ENCODE measurements around the gene SLC30A10.
"Not testable (repeated sequence)": the region's sequence is repeated elsewhere in the genome, so short reads cannot be mapped to it uniquely, and the experiment has no call there.

SLC30A10 gene

DNA sequence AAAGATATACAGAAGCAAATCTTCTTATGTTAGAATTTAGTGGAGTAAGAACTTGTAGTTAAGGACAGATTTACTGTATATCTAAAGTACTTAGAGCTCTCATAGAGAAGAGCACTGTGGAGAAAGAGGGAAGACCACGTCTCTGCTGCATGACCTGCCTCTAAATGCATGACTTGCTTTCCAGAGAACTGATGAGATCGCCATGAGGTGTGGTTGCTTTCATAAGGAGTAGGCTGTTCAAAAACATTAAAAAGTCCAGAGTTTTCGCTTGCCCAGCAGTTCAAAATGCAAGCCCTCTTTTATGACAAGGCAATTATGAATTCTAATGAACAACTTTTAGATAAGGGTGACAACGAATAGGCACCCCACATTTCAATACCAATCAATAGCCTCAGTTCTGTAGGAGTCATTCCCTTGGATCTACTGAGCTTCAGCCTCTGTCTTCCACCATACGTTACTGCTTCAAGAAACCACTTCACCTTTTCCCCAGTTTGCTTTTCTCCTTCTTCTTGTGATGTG lies 24.9 kb downstream of the SLC30A10 start:
- no peaks in the 10 kb centered on the region for H3K4me1 Mint-ChIP-seq
- H3K4me3 Mint-ChIP-seq, result no peak overlapping the region
- no peak for ATAC-seq (replicated peaks; ENCODE audit: extremely low read depth, poor library complexity, severe bottlenecking)
- peaks cover 44% of the 10 kb centered on the region for H3K27me3 Mint-ChIP-seq
- H3K27ac Mint-ChIP-seq (ENCODE audit: low read depth), result no peak overlapping the region
- DNase-seq (ENCODE audit: low spot score in 2 of 2), result no peak
- H3K9me3 Mint-ChIP-seq, result no peaks in the 10 kb centered on the region
- H3K36me3 Mint-ChIP-seq (ENCODE audit: insufficient read depth), result no peaks in the 10 kb centered on the region

DNA sequence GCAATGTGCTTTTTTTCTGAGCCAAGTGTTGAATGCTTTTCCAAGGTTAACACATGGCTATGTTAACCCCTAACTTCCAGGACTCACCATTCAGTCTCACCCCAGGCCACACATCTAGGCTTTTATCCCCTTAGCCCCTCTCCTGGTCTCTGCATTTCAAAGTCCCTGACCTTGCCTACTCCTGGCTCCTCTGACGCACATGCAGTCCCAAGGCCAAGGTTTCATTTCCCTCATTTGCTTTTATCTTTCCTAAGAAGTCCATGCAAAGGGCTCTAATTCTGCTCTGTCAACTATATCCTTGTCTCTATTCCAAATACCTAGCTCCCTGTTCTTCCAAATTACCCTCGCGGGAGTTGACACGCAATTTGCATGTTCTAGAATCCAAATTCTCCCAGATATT lies 25.4 kb downstream of the SLC30A10 start:
- Mint-ChIP-seq H3K36me3 (ENCODE audit: insufficient read depth) (no peaks in the 10 kb centered on the region), H3K9me3 (no peaks in the 10 kb centered on the region), H3K27me3 (peaks cover 41% of the 10 kb centered on the region), H3K4me3 (no peak overlapping the region), H3K27ac (ENCODE audit: low read depth) (no peak overlapping the region), H3K4me1 (no peaks in the 10 kb centered on the region)
- DNase-seq (ENCODE audit: low spot score in 2 of 2), result no peak
- no peak for ATAC-seq (replicated peaks; ENCODE audit: extremely low read depth, poor library complexity, severe bottlenecking)

- H3K4me3 Mint-ChIP-seq, result no peak overlapping the region
- DNase-seq (ENCODE audit: low spot score in 2 of 2), result no peak
- no peaks in the 10 kb centered on the region for H3K36me3 Mint-ChIP-seq (ENCODE audit: insufficient read depth)
- ATAC-seq (replicated peaks; ENCODE audit: extremely low read depth, poor library complexity, severe bottlenecking), result no peak
- H3K27me3 Mint-ChIP-seq, result peaks cover 26% of the 10 kb centered on the region
- no peaks in the 10 kb centered on the region for H3K4me1 Mint-ChIP-seq
- no peak overlapping the region for H3K27ac Mint-ChIP-seq (ENCODE audit: low read depth)
- no peaks in the 10 kb centered on the region for H3K9me3 Mint-ChIP-seq
Observed at GRCh38 chr1:219900882-219901281, 27.5 kb downstream of the SLC30A10 start.

DNA sequence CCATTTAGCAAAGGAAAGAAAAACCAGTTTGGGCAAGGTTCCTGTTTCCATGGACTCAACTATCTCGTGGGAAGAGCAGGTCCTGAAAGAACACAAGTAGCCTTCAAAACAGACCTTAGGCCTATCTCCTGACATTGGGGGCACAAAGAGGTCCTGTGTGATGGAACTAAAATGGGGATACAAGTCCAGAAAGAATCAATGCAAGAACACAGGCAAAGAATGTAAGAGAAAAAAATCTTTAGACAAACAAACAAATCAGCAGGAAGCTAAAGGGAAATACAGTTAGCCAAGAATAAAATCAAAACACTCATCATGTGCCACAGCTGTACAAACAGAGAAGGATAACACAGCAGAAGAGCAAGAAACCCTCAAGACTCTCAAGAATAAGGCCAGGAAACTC lies 28.2 kb downstream of the SLC30A10 start:
- DNase-seq (ENCODE audit: low spot score in 2 of 2) (no peak), ATAC-seq (replicated peaks; ENCODE audit: extremely low read depth, poor library complexity, severe bottlenecking) (no peak)
- Mint-ChIP-seq H3K4me1 (no peaks in the 10 kb centered on the region), H3K27ac (ENCODE audit: low read depth) (peak overlapping the region; percentile 19), H3K4me3 (no peak overlapping the region), H3K27me3 (peaks cover 26% of the 10 kb centered on the region), H3K36me3 (ENCODE audit: insufficient read depth) (no peaks in the 10 kb centered on the region), H3K9me3 (peaks cover 5% of the 10 kb centered on the region)

- ATAC-seq (replicated peaks; ENCODE audit: extremely low read depth, poor library complexity, severe bottlenecking), result no peak
- H3K9me3 Mint-ChIP-seq, result peaks cover 5% of the 10 kb centered on the region
Observed at GRCh38 chr1:219898375-219898774, 30.0 kb downstream of the SLC30A10 start.

GRCh38 chr1:219897914-219898313 lies 30.4 kb downstream of the SLC30A10 start:
- Mint-ChIP-seq H3K27me3 (peaks cover 20% of the 10 kb centered on the region), H3K36me3 (ENCODE audit: insufficient read depth) (no peaks in the 10 kb centered on the region), H3K27ac (ENCODE audit: low read depth) (no peak overlapping the region), H3K9me3 (peaks cover 5% of the 10 kb centered on the region), H3K4me1 (no peaks in the 10 kb centered on the region), H3K4me3 (no peak overlapping the region)
- DNase-seq (ENCODE audit: low spot score in 2 of 2) (no peak), ATAC-seq (replicated peaks; ENCODE audit: extremely low read depth, poor library complexity, severe bottlenecking) (no peak)

More at GRCh38 chr1:219898375-219898774, 30.0 kb downstream of the SLC30A10 start:
- Mint-ChIP-seq H3K36me3 (ENCODE audit: insufficient read depth) (no peaks in the 10 kb centered on the region), H3K27me3 (peaks cover 24% of the 10 kb centered on the region), H3K4me1 (no peaks in the 10 kb centered on the region), H3K27ac (ENCODE audit: low read depth) (no peak overlapping the region), H3K4me3 (no peak overlapping the region)
- no peak for DNase-seq (ENCODE audit: low spot score in 2 of 2)

DNA sequence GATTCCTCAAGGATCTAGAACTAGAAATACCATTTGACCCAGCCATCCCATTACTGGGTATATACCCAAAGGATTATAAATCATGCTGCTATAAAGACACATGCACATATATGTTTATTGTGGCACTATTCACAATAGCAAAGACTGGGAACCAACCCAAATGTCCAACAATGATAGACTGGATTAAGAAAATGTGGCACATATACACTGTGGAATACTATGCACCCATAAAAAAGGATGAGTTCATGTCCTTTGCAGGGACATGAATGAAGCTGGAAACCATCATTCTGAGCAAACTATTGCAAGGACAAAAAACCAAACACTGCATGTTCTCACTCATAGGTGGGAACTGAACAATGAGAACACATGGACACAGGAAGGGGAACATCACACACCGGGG lies 36.1 kb downstream of the SLC30A10 start:
- not testable (repeated sequence) for H3K4me1 Mint-ChIP-seq
- H3K9me3 Mint-ChIP-seq, result peaks cover 12% of the 10 kb centered on the region
- peaks cover 15% of the 10 kb centered on the region for H3K27me3 Mint-ChIP-seq

DNA sequence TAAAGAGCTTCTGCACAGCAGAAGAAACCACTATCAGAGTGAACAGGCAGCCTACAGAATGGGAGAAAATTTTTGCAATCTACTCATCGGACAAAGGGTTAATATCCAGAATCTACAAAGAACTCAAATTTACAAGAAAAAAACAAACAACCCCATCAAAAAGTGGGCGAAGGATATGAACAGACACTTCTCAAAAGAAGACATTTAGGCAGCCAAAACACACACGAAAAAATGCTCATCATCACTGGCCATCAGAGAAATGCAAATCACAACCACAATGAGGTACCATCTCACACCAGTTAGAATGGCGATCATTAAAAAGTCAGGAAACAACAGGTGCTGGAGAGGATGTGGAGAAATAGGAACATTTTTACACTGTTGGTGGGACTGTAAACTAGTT lies 36.5 kb downstream of the SLC30A10 start:
- H3K36me3 Mint-ChIP-seq (ENCODE audit: insufficient read depth); H3K4me3 Mint-ChIP-seq; H3K4me1 Mint-ChIP-seq; H3K27ac Mint-ChIP-seq (ENCODE audit: low read depth); ATAC-seq (replicated peaks; ENCODE audit: extremely low read depth, poor library complexity, severe bottlenecking); DNase-seq (ENCODE audit: low spot score in 2 of 2): not testable (repeated sequence)
- H3K9me3 Mint-ChIP-seq, result peaks cover 12% of the 10 kb centered on the region
- peaks cover 15% of the 10 kb centered on the region for H3K27me3 Mint-ChIP-seq

More for the DNA sequence above, 36.1 kb downstream of the SLC30A10 start:
- H3K27ac Mint-ChIP-seq (ENCODE audit: low read depth); DNase-seq (ENCODE audit: low spot score in 2 of 2); ATAC-seq (replicated peaks; ENCODE audit: extremely low read depth, poor library complexity, severe bottlenecking); H3K36me3 Mint-ChIP-seq (ENCODE audit: insufficient read depth); H3K4me3 Mint-ChIP-seq: not testable (repeated sequence)

- not testable (repeated sequence) for H3K27ac Mint-ChIP-seq (ENCODE audit: low read depth); H3K36me3 Mint-ChIP-seq (ENCODE audit: insufficient read depth); ATAC-seq (replicated peaks; ENCODE audit: extremely low read depth, poor library complexity, severe bottlenecking); DNase-seq (ENCODE audit: low spot score in 2 of 2); H3K4me3 Mint-ChIP-seq; H3K4me1 Mint-ChIP-seq
- H3K9me3 Mint-ChIP-seq, result peaks cover 12% of the 10 kb centered on the region
- peaks cover 43% of the 10 kb centered on the region for H3K27me3 Mint-ChIP-seq
Observed at GRCh38 chr1:219888667-219889066, 39.7 kb downstream of the SLC30A10 start.

DNA sequence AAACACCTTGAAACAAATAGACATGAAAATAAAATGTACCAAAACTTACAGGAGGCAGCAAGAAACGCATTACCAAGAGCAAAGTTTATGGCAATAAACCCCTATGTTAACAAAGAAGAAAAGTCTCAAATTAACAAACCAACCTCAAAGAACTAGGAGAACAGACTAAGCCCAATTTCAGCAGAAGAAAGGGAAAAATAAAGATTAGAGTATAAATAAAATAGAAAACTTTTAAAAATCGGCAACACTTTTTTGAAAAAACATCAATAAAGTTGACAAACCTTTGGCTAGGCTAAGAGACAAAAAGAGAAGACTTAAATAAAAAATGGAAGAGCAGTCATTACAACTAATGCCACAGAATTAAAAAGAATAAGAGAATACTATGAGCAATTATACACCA lies 42.7 kb downstream of the SLC30A10 start:
- no peak for ATAC-seq (replicated peaks; ENCODE audit: extremely low read depth, poor library complexity, severe bottlenecking)
- Mint-ChIP-seq H3K4me1 (no peaks in the 10 kb centered on the region), H3K9me3 (peaks cover 15% of the 10 kb centered on the region), H3K4me3 (no peak overlapping the region), H3K27me3 (peaks cover 50% of the 10 kb centered on the region), H3K27ac (ENCODE audit: low read depth) (no peak overlapping the region), H3K36me3 (ENCODE audit: insufficient read depth) (no peaks in the 10 kb centered on the region)
- DNase-seq (ENCODE audit: low spot score in 2 of 2), result no peak

GRCh38 chr1:219883400-219884332 lies 44.7 kb downstream of the SLC30A10 start:
- Mint-ChIP-seq H3K4me1 (no peaks in the 10 kb centered on the region), H3K36me3 (ENCODE audit: insufficient read depth) (no peaks in the 10 kb centered on the region), H3K9me3 (peaks cover 9% of the 10 kb centered on the region), H3K27ac (ENCODE audit: low read depth) (no peak overlapping the region), H3K4me3 (no peak overlapping the region), H3K27me3 (peaks cover 35% of the 10 kb centered on the region)
- ATAC-seq (replicated peaks; ENCODE audit: extremely low read depth, poor library complexity, severe bottlenecking) (no peak), DNase-seq (ENCODE audit: low spot score in 2 of 2) (no peak)

- DNase-seq (ENCODE audit: low spot score in 2 of 2) (no peak), ATAC-seq (replicated peaks; ENCODE audit: extremely low read depth, poor library complexity, severe bottlenecking) (no peak)
- H3K4me3 Mint-ChIP-seq, result no peak overlapping the region
- H3K9me3 Mint-ChIP-seq, result peaks cover 9% of the 10 kb centered on the region
- no peaks in the 10 kb centered on the region for H3K36me3 Mint-ChIP-seq (ENCODE audit: insufficient read depth)
- no peak overlapping the region for H3K27ac Mint-ChIP-seq (ENCODE audit: low read depth)
- H3K4me1 Mint-ChIP-seq, result no peaks in the 10 kb centered on the region
- peaks cover 35% of the 10 kb centered on the region for H3K27me3 Mint-ChIP-seq
Observed at GRCh38 chr1:219882755-219883154, 45.6 kb downstream of the SLC30A10 start.

DNA sequence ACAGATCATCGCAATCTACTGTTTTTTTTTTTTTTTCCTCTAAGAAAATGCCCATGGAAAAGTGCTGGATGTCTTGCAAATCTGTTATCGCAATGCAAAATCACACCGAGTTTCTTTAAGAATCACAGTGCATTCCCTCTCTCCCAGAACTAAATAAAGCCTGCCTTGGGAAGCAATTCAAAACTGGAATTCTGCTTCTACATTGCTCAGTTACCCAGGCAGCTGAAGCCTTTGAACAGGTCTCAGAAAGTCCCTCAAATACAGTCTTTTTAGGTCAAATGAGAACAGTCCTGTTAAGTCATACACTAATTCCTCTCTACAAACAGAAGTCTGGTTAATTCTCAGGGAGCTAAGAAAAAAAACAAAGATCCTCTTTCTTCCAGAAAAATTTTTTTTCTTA lies 46.3 kb downstream of the SLC30A10 start:
- H3K4me3 Mint-ChIP-seq, result no peak overlapping the region
- DNase-seq (ENCODE audit: low spot score in 2 of 2), result no peak
- ATAC-seq (replicated peaks; ENCODE audit: extremely low read depth, poor library complexity, severe bottlenecking), result no peak
- H3K4me1 Mint-ChIP-seq, result no peaks in the 10 kb centered on the region
- H3K27ac Mint-ChIP-seq (ENCODE audit: low read depth), result no peak overlapping the region
- H3K9me3 Mint-ChIP-seq, result peaks cover 9% of the 10 kb centered on the region
- no peaks in the 10 kb centered on the region for H3K36me3 Mint-ChIP-seq (ENCODE audit: insufficient read depth)
- peaks cover 35% of the 10 kb centered on the region for H3K27me3 Mint-ChIP-seq

Measured in central memory CD8-positive, alpha-beta T cell (primary cell).